Stimulated activated CD8-positive, alpha-beta memory T cell treated with anti-CD3 and anti-CD28 coated beads, Interleukin-7, amount 100 ng/mL, for 1 hour (primary cell): ENCODE measurements around the gene BMAL1.
"Not testable (repeated sequence)": the region's sequence is repeated elsewhere in the genome, so short reads cannot be mapped to it uniquely, and the experiment has no call there.

Experiments
- DNase-seq, 2 donors: peaks; one replicate each; pipeline ENCODE4 v3.0.0-alpha.2; 2020; ENCODE audit warnings: low read depth in 2 of 2

Gene BMAL1

DNA sequence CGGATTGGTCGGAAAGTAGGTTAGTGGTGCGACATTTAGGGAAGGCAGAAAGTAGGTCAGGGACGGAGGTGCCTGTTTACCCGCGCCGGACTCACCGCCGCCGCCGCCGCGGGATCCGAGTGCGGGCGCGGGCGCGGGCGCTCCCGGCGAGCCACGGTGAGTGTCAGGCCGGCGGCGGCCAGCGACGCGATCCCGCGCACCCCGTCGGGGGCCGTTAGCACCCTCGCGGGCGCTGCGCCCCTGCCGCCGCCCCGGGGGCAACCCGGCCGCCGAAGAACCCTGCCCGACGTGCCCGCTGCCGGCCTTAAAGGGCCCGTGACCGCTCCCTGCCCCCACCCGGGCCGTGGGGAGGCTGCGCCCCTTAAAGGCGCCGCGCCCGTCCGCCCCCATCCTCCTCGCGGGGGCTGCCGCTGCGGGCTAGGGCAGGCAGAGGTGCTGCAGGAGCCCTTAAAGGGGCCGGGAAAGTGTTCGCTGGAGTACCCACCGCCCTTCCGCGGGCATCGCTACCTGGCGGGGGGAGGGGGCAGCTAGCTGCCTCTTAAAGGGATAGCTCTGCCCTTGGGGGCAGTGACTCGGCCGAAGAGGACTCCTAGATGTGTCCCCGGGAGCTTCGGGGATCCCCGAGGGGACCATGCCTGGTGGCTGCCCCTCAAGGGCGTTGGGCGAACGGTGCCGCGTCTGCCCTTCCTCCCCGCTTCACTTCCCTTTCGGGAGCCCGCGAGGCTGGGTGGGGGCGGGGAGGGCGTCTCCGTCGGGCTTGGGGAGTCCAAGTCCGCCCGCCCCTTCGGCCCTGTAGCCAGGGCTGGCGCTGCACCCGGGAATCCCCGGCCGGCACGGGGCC is at the start of gene BMAL1:
Gene BMAL1, plus strand, starts transcription at position 23 of the 841 bp plus-strand sequence. CDS start 76,519 bp downstream, outside the sequence.
- peak; percentile 11 to 13 for DNase-seq

DNA sequence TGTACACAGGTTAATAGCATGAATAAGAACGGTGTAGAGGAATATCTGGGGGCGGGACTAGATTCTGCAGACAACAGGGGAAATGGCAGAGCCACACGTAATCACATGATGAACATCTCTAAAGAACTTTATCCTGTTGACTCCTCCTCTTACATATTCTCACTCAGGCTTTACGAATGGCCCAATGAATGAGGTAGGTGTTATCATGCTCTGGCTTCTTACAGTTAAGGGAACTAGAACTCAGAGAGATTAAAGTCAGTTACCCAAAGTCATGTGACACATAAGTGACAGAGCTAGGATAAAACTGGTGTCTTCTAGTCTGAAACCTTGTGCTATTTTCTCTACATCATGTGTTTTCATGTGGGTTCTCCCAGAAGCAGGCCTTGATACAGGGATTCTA is 49.0 kb upstream of the BMAL1 start:
- no peak for DNase-seq

DNA sequence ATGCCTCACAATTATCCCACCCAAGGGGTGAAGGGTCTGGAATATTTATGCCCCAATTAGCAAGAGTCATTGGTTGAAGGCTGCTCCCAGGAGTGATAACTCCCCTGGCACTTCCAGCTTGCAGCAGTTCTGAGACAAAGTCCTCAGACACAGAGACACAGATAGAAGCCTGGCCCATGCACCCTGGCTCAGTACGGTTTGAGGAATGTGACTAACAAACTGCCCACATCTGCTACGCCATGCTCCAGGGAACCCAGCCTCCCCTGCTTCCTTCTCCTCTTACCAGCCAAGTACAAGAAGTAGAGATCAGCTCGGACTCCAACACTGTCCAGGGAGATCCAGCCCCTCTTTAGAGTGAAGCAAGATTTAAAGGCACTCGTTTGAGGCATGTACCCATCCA is 48.5 kb upstream of the BMAL1 start:
- DNase-seq: no peak

DNA sequence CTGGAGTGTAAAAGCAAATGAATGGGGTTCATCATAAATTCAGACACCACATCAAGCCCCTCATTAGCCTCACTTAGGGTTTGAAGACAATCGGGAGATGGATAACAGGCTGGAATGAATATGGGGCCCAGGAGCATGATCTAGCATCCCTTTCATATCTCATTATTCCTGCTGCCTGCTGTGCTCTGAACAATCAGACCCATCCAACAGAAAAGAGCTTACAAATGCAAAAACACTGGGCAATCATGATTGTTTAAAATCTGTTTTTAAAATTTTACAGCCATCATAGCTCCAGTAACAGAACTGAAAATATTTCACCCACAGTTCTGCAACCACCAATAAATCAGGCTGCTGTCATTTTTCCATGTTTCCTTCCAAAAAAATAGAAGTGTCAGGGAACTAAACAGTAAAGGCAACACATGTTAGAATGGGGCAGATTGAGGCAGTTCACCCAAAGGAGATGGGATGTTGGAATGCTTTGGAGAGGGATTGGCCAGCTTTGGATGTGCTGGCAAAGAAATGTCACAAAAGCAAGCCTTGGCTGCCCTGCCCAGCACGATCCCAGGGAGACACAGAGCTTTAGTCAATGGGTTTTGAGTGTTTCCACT is 47.8 kb upstream of the BMAL1 start:
- DNase-seq: no peak

DNA sequence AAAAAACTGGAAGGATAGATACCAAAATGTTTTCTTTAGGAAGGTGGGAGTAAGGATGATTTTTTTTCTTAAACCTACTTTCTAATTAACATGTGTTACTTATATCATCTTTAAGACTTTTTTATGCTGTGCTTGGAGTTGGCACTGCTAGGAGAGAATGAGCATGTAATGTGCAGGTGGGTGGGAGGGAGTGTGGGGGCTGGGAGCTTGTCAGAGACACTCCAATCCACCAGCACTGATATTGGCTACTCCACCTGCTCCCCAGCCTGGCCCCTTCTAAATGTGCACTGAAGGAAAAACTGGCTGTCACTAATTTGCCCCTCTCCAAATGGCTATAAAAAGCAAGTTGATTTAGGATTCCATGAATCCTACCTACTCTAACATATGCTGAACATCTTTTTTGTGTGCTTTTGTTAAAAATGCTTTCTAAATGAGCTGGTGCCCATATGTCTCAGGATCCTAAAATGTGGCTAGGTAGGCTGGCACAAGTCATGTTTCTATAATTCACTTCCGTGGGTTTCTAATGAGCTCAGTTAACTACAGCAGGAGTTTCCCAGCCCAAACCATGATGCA is 44.3 kb upstream of the BMAL1 start:
- DNase-seq: no peak

DNA sequence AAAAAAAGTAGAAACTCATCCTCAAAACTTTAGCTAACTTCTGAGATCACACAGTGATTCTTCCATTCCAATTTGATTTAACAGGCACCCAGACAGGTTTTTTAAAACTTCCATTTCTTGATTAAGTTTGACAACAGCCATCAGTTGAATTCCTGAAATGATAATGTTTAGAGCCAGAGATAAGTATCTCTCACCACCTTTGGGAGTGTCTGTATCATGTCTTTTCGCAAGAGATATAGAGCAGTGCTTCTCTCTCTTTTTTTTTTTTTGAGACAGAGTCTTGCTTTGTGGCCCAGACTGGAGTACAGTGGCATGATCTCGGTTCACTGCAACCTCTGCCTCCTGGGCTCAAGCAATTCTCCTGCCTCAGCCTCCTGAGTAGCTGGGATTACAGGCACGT is 41.7 kb upstream of the BMAL1 start:
- no peak for DNase-seq

DNA sequence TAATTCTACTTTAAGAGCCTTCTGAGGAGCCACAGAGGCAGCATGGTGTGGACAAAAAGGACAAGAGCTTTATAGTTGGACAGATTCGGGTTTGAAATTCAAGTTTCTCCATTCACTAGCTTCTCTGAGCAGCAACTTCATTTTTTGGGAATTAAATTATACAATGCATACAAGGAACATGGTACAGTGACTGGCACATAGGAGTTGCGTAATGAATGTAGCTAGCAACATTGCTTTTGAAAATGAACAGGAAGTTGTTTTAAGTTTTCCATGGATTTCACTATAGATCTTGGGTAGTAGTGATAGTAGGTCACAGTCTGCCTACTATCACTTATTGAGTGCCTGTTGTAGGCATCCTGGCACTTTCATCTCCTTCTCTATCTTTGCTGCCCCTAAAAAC is 41.0 kb upstream of the BMAL1 start:
- no peak for DNase-seq

DNA sequence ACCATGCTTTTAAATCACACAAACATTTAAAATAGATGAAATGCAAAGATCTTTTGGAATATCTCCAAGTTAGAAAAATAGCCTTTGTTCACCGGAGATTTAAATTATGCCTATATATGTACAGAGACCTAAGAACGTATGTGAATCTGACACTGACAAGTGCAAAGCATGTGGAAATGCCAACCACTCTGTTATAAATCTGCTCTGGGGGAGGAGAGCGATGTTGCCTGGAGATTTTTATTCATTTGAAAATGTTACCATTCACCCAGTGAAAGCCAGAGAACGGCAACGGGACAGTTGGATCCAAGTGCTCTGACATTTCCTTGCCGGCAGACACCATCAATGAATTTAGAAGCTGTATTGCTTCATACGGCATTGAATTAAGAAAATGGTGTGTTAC is 39.8 kb upstream of the BMAL1 start:
- no peak for DNase-seq

DNA sequence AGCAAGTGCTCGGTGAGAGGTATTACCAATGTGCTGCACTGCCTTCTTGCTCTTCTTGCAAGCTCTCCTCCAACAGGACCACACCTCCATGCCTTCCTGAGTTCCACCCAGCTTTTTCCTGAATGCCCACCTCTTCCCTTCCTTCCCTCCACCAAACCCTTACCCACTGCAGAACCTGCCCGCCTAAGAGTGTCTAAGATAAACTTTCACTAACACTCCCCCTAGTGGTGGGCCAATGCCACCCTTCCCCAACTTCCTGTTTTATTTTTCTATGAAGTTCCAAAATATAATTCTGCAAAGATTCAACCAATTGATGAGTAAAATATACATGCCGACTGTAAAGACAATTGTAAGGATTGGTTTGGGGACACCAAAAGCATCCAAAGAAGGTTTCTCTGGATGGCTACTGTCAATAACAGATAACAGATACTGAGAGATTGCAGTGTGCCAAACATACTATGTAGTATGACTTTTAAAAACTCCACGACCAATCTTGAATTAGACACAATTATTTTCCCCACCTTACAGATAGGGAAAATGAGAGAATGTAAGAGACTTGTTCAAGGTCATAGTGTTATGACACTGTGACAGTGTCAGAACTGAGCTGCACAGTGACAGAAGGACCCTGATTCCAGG is 38.6 kb upstream of the BMAL1 start:
- DNase-seq: peak; percentile 12 to 31

DNA sequence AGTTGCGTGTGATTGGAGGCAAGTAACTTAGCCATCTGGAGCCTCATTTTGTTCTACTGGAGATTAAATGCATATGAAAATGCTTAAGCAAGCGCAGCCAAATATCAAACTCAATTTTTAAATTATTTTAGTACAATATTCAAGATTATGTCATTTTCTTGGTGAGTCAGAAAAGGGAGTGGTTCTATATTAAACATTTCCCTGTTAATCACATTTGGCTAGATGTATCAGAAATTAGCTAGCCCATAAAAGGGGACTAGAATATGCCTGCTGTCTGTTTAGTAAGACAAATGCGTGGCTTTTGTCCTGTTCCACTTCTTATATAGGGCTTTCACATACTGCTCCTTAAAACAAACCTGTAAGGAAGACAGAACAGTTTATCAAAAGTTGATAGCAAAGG is 35.0 kb upstream of the BMAL1 start:
- DNase-seq: no peak

DNA sequence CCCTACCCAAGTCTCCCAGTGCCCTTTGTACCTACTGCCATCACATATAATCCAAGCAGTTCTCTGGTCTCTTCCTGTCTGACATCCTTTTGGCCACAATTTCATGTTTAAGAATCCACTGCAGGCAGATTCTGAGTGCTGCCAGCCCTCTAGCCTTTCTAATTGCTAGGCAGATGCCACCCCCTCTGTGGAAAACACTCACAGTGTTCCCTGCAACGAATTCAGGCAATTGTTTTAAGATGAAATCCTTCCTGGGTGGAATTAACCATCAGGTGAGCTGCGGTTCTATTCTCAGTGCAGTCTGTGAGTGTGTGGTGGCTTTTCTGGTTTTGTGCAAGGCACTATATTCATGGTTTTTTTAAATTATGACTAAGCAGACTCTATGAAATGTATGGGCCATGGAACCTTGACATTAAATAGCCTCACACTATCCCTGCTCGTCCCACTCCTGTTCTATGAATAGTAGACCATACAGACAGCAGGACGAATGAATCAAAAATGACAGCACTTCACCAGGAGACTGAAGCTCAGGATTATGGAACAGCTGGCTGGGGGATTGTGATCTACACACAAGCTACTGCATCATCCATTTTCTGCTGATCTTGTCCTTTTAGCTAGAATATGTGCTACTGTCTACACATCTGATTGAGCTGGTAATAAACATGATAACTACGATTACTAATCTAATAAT is 29.8 kb upstream of the BMAL1 start:
- DNase-seq: no peak

DNA sequence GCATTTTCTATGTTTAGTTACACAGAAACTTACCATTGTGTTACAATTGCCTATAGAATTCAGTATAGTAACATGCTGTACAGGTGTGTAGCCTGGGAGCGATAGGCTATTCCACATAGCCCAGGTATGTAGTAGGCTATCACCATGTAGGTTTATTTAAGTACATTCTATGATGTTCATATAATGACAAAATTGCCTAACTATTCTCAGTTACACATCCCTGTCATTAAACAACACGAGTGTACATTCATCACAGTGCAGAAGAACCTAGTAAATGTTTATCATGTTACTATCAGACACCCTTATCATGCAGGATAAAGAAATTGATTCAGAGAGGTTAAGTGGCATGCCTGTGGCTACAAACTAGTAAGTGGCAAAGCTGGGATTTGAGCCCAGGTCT is 28.4 kb upstream of the BMAL1 start:
- no peak for DNase-seq

DNA sequence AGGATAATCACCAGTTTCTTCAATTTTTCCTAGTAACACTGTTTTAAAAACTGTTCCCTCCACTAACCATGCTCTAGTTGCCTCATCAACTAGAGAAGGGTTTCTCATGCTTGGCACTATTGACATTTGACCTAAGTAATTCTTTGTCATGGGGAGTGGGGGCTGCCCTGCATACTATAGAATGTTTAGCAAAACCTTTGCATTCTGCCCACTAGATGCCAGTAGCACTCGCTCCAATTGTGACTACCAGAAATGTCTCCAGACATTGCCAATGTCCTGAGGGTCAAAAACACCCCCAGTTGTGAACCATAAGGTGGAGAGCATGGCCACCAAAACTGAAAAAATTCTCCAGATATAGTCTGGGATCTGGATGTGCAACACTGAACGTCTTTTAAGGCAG is 27.6 kb upstream of the BMAL1 start:
- no peak for DNase-seq

DNA sequence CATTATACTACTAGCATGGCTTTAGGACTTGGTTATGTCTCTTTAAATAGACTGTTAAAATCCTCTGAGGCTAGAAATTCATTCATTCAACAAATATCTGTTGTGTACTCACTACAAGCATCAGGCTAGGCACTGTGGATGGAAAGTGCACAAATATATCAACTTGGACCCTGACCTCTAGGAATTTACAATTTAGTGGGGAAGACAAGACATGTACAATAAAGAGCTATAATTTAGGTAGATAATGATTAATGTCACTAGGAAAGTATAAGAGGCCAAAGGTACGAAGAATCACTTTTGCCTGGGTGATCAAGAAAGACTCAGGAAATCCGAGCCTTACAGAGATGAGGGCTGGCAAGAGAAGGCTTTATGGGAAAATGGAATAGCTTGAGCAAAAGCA is 25.6 kb upstream of the BMAL1 start:
- no peak for DNase-seq

DNA sequence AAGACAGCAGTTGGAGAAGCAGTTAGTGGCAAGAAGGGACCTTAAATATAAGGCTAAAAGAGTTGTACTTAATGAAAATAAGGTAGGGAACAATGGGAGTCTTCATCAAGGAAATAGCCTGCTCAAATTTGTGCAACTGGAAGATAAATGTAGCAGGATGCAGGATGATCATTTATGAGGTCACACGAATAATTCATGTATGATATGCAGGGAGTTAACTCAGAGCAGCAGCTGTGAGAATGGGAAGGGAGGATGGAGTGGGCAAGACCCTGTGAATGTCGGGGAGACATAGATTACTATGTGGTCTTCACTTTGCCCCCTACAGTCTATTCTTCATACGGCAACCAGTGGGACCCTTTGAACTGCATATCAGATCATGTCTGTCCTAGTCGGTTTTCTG is 25.2 kb upstream of the BMAL1 start:
- DNase-seq: no peak

DNA sequence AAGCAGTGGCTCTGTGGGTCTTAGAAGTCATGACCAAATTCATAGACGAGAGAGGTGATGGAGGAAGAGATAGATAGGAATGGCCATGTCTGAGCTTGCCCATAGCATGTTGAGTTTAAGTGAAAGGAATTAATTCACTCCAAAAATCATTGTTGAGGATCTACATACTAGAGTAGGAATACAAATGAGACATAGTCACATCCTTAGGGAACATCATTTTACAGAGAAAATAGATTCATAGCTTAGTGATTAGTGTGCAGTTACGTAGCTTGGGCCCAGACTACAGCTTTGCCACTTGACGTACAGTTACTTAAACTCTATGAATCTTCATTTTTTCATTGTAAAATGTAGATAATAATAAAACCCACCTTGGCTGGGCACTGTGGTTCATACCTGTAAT is 21.4 kb upstream of the BMAL1 start:
- DNase-seq: no peak

DNA sequence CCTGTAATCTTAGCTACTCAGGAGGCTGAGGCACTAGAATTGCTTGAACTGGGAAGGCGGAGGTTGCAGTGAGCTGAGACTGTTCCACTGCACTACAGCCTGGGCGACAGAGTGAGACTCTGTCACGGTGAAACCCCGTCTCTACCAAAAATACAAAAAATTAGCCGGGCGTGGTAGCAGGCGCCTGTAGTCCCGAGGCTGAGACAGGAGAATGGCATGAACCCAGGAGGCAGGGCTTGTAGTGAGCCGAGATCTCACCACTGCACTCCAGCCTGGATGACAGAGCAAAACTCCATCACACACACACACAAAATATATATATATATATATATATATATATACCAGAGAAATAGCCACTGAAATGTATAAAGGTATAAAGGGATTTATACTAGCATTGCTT is 19.5 kb upstream of the BMAL1 start:
- DNase-seq: not testable (repeated sequence)

DNA sequence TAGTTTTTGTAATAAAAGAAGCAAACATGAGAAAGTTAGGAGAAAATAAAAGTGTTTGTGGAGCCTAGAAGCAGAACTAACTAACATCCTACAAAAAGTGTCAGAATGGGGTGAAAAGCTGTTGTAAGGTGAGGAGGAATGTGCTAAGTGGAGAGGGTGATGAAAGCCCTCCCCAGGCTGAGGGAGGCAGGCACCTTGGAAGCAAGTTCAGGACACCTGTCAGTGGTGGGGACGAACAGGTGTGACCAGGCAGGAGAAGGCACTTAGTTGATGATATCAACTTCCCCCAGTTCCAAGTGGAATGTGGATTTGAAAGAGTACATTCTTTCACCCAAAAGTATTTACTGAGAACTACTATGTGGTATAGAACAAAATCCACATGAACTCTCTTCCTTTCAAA is 18.7 kb upstream of the BMAL1 start:
- no peak for DNase-seq

DNA sequence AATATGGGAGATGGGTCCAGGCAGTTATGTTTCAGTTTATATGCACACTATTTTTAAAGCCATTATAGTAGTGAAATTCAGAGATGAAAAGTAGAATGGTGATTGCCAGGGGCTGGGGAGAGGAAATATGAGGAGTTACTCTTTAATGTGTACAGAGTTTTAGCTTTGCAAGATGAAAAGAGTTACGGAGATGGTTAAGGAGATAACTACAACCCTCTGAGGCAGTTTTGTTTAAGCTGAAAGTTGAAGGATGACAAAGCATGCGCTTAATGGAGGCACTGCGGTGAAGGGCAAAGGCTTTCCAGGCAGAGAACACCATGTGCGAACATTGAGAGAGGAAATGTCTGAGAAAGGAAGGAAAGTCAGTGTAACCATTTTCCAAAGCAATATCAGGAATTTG is 18.2 kb upstream of the BMAL1 start:
- DNase-seq: no peak

DNA sequence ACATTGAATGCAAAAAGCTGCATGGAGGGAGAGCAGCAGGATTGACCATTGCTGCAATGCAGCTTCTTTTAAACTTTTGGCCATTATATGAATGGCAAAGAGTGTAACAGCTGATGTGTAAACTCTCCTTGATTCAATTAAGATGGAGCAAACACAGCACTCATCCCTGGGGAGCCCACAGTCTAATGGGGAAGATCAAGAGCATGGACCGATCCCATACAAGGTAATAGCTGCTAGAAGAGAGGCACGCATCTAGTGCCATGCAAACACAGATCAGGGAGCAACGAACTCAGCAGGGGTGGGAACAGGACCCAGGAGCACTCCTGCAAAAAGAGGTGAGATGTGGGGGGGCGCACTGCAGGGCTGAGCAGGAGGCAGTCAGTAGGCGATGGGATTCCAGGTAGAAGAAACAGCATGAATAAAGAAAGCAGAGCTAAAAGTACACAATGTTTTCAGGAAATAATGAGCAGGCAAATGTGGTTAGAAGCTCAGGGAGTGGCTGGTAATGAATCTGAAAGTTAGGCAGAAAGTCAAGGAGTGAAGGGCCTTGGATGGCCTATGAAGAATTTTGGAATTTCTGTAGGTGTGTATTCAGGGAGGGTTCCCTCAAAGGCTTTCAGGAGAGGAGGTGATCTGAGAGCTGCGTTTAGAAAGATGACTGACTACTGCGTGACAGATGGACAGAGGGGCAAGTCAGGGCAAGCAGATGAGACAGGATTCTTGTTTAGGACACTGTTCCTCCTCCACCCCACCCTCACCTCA is 17.2 kb upstream of the BMAL1 start:
- DNase-seq: no peak

DNA sequence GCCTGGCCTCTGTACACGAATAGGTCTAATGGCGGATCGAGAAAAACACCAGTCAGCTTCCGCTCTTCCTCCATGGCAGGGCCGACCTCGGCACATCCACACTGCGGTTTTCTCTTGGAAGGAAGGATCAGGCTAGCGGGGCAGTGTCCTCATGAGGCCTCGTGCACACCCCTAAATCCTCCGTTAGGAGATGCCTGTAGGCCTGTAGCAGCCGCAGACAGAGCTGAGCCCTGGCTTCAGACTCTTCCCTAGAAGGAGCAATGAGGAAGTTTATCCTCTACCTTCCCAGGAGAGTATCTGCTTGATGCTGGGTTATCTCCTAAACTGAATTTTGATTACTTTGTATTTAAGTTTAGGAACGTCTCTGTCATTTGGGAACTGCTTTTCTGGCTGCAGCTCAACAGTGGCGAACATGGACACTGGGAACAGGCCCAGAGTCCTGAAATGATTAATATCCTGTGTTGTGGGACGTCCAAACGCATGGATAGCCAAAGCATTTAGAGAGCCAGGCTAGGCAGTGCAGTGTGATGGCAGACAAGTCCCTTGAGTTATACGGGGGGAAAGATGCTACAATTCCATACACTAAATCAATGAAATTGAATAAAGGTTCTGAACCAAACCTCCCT is 16.5 kb upstream of the BMAL1 start:
- DNase-seq: no peak
